Hypothalamus (tissue), 51 donors: ENCODE measurements around the gene RIMBP3C.
"Not testable (repeated sequence)": the region's sequence is repeated elsewhere in the genome, so short reads cannot be mapped to it uniquely, and the experiment has no call there.

Experiments
- DNase-seq, 51 donors: peaks; one replicate each; lab custom pipeline; 2025; lab: John Stamatoyannopoulos, UW

The RIMBP3C gene

GRCh38 chr22:21573750-21574494 lies 22.7 kb upstream of the RIMBP3C start:
- DNase-seq: no peak

DNA sequence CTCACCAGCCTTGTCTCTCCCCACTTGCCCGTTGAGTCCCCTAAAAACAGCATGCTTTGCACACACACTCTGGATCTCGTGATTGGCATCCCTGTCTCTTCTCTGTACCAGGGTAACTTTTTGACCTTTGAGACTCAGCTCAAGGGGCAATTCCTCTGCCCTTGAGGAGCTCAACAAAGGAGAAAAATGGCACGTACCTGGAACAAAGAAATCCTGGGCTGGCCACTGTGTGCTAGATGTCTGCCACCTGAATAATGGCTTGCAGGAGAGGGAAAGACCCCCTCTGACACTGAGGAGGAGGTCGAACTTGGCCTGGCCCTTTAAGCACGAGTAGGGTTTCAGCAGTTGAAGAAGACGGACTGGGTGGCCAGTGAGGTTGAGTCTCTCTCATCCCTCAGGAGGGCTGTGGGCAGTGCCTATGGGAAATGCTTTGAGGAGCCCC lies 22.1 kb upstream of the RIMBP3C start:
- no peak for DNase-seq

DNA sequence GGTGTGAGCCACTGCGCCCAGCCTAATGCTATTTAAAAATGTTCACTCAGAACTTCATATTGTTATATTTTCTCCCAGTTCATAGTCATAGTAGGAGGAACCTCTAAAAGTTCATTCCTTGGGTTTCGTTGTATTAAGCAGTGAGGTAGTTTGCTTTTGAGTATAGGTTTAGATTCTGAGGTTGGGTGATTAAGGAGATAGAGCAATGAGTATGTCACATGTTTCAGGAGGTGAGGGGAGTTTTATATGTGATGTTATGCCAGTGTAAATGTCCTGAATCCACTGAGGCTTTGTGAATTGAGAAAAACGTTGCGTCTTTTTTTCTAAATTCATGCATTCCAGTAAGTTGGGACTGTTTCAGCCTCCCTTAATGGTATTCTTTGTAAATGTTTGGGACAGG lies 20.4 kb upstream of the RIMBP3C start:
- no peak for DNase-seq

DNA sequence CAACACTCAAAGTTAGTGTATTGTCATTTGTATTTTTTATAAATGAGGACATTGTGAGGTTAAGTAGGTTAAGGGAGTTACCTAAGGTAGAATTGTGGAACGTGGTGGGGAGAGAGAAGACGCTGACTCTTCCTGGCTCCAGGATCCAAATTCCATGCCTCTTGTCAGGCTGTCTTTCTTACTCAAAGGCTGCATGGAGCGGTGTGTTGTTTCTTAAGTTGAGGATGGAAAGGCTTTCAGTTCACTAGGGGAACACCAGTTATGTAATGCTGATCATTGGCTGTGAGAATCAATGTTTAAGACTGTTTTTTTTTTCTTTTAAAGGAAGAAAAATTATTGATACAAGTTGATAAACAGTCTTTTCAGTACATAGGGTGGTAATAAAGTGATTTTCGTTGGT lies 19.1 kb upstream of the RIMBP3C start:
- DNase-seq: no peak

DNA sequence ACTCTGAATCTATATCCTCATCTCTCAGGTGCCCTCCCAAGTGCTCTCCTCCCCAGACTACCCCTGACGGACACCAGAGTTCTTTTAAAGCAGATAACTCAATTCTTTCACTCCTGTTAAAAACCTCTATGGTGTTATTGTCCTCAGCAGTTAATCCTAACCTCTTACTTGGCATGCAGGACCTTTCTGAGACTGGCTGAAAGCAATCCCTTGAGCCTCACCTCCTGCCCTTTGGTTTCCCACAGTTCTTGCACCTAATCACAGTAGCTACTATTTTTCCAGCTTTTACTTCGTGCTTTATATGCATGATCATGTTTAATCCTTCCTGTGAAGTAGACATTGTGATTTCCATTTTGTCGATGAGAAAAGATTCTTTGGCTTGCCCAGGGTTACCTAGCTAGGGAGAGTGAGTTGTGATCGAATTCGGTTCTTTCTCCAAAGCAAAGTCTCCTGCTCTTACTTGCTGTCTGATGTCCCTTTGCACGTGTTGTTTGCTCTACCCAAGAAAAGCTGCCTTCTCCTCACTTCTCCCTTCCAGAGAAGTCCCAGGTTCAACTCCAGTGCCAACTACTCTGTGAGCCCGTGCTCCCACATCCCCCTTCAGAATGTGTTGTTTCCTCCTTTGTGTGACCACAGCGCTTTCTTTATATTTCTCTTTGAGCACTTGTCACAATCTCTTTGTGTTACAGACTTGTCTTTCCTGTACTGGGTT lies 18.4 kb upstream of the RIMBP3C start:
- no peak for DNase-seq

DNA sequence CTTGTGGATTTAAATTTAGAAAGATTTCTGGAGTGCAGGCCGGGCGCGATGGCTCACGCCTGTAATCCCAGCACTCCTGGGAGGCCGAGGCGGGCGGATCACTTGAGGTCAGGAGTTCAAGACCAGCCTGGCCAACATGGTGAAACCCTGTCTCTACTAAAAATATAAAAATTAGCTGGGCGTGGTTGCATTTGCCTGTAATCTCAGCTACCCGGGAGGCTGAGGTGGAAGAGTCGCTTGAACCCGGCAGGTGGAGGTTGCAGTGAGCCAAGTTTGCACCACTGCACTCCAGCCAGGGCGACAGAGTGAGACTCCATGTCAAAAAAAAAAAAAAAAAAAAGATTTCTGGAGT lies 17.8 kb upstream of the RIMBP3C start:
- DNase-seq: not testable (repeated sequence)

- peak in 1 of 51 donors; percentile 30 for DNase-seq
Observed at GRCh38 chr22:21568347-21569075, 17.2 kb upstream of the RIMBP3C start.

- DNase-seq: peak; percentile 29 to 89 (median 70)
Observed at GRCh38 chr22:21567456-21568346, 16.4 kb upstream of the RIMBP3C start, which contains the start of gene UBE2L3. TSS of gene UBE2L3 (plus strand) at chr22:21567714. CDS start at chr22:21567745, 31 bp downstream.

GRCh38 chr22:21564411-21564810 lies 13.2 kb upstream of the RIMBP3C start:
- DNase-seq: no peak

DNA sequence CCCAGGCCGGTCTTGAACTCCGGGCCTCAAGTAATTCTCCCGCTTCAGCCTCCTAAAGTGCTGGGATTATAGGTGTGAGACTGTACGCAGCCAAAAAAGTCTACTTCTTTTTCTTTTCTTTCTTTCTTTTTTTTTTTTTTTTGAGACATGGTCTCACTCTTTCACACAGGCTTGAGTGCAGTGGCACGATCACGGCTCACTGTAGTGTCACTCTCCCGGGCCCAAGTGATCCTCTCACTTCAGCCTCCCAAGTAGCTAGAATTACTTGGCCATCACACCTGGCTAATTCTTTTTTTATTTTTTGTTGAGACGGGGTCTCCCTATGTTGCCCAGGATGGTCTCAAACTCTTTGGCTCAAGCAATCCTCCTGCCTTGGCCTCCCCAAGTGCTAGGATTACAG lies 12.7 kb upstream of the RIMBP3C start:
- DNase-seq: no peak

GRCh38 chr22:21560657-21561056 lies 9.4 kb upstream of the RIMBP3C start:
- DNase-seq: not testable (repeated sequence)

DNA sequence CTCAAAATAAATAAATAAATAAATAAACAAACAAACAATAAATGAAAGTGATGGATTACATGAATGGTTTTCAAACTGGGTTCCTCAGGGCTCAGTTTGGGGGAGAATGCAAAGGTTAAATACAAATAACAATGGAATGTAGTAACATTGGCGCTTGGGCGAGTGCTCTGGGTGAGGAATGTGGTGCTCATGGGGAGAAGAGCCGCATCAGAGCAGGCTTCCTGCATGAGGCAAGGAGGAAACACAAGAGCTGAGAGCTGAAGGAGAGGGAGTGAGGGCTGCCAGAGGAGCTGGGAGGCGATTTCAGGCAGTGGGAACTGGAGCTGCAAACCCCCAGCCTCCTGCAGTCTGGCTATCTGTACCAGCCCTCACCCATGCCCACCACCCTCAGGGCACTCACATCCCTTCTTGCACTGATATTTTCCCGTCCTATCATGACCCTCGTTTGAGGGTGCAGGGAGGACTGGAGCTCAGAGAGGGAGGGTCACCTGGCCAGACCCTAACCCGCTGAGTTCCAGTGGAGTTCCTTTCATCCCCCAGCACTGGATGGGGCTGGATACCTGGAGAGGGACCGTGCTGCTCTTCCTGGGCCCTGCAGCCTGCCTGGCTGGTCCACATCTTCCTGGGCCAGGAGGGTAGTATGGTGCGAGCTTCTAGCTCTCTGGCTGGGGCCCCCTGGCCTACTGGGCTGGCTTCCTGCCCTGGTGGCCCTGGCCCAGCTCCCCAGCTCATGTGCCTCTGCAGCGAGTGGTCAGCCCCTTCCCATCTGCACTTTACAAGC lies 8.3 kb upstream of the RIMBP3C start:
- not testable (repeated sequence) for DNase-seq

DNA sequence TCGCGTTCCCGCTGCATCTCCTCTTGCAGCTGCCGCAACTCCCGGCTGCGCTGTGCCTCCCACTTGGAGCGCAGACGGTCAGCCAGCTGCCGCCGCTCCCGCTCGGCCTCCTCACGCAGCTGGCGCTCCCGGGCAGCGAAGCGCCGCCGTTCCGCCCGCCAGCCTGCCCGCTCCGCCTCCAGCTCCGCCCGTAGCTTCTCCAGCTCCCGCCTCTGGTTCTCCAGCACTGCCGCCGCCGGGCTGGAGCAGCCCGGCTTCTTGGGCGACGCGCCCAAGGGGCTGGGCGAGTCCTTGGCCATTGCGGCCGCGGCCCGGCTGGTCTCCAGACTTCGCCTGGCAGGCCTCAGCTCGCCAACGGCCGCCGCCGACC lies 598 bp downstream of the RIMBP3C start:
- DNase-seq: not testable (repeated sequence)

GRCh38 chr22:21550008-21550677 lies 1.1 kb downstream of the RIMBP3C start:
- DNase-seq: not testable (repeated sequence)

DNA sequence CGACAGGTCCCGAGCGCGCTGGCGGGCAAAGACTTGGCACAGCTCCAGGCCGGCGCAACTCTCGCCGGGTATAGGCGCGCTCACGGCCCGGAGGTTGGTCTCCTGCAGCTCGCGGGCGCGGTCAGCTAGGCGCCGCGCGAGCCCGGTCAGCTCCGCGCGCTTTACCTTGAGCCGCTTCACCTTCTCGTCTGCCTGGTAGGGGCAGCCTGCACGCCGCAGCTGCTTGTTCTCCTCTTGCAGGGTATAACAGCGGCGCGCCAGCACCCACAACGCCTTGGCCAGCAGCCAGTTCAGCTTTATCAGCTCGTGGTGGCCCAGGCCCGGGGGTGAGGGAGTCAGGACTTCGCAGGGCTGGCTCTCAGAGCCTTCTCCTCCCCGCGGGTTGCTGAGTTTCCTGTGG lies 1.7 kb downstream of the RIMBP3C start:
- not testable (repeated sequence) for DNase-seq

DNA sequence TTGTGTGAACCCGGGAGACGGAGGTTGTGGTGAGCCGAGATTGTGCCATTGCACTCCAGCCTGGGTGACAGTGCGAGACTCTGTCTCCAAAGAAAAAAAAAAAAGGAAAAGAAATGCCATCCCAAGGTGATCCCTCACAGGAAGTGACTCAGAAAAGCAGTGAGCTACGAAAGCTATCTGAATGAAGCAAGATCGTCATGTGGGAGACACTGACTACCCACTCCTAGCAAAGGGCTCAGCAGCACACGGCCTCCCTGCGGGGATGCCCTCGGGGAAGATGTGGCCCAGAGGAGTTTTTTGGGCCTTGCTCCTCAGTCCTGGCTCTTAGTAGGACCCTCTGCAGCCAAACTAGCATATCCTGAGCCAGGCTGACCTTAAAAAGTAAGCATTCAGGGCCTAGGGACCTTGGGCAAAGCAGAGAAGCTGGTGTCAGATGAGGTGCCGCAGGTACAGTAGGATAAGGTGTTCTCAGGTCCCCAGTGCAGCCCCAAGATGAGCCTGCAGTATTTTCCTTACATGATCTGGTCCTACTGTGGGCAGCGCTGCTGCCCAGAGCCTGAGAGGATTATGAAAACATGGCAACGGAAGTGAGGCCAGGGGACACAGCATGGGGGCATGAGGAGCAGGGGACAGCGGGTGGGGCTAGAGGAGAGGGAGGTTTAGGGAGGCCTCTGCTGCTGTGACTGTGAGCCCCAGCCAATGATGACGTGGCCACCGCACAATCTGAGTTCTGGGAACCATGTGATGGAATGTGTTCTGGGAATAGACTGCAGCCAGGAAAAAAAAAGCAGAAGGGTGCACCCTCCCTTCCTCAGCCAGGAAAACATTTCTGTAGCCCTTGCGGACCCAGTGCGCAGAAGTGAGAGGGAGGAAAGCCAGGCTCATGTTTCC lies 6.6 kb downstream of the RIMBP3C start:
- DNase-seq: not testable (repeated sequence)

DNA sequence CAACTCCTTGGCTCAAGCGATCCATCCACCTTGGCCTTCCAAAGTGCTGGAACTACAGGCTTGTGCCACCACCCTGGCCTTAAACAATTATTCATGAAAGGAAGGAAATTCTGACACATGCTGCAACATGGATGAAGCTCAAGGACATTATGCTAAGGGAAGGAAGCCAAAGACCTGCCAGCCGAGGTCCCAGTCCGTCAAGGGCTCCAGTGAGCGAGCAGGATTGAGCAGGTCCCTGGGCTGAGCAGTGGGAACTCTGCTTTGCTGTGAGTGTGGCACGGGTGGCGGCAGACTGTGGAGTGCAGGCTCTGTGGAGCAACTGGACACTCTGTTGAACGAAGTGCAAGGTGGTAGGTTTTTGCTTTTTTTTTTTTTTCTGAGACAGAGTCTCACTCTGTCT lies 11.4 kb downstream of the RIMBP3C start:
- DNase-seq: not testable (repeated sequence)
